GM18519 (cell line): ENCODE data around the gene PDHX.

ENCODE experiments used
- ATAC-seq: cut with Tn5 transposase; IDR thresholded peaks from one replicate; pipeline ENCODE4 v1.9.1; 2021; ENCODE audit warnings: mild to moderate bottlenecking, moderate library complexity; ENCODE audit not compliant: unreplicated experiment, low FRiP score

The PDHX gene

GRCh38 chr11:34944692-34945091 lies 28.3 kb downstream of the PDHX start:
- no peak for ATAC-seq

- no peak for ATAC-seq
Measured at GRCh38 chr11:34948696-34949095, 32.3 kb downstream of the PDHX start.

GRCh38 chr11:34953955-34954354 lies 37.5 kb downstream of the PDHX start:
- no peak for ATAC-seq

GRCh38 chr11:34957206-34957605 lies 40.8 kb downstream of the PDHX start:
- ATAC-seq: no peak

GRCh38 chr11:34957606-34958005 lies 41.2 kb downstream of the PDHX start:
- ATAC-seq: no peak

GRCh38 chr11:34959770-34960169 lies 43.4 kb downstream of the PDHX start:
- no peak for ATAC-seq

- no peak for ATAC-seq
Measured at GRCh38 chr11:34960277-34960676, 43.9 kb downstream of the PDHX start.

- ATAC-seq: no peak
Measured at GRCh38 chr11:34962034-34962433, 45.6 kb downstream of the PDHX start.

- no peak for ATAC-seq
Measured at GRCh38 chr11:34963351-34963750, 46.9 kb downstream of the PDHX start.

GRCh38 chr11:34964610-34965331 lies 48.4 kb downstream of the PDHX start:
- ATAC-seq: no peak

- ATAC-seq: no peak
Measured at GRCh38 chr11:34968862-34969261, 52.4 kb downstream of the PDHX start.

- no peak for ATAC-seq
Measured at GRCh38 chr11:34970033-34970432, 53.6 kb downstream of the PDHX start.

- ATAC-seq: no peak
Measured at GRCh38 chr11:34970480-34970879, 54.1 kb downstream of the PDHX start.

GRCh38 chr11:34971928-34972327 lies 55.5 kb downstream of the PDHX start:
- no peak for ATAC-seq

GRCh38 chr11:34972366-34972765 lies 55.9 kb downstream of the PDHX start:
- ATAC-seq: no peak

- ATAC-seq: no peak
Measured at GRCh38 chr11:34972892-34973291, 56.5 kb downstream of the PDHX start.

GRCh38 chr11:34975482-34975881 lies 59.1 kb downstream of the PDHX start:
- no peak for ATAC-seq

GRCh38 chr11:34976496-34977088 lies 60.2 kb downstream of the PDHX start:
- ATAC-seq: no peak

- no peak for ATAC-seq
Measured at GRCh38 chr11:34977089-34977912, 60.9 kb downstream of the PDHX start.

GRCh38 chr11:34978236-34979191 lies 62.1 kb downstream of the PDHX start:
- no peak for ATAC-seq
